HG02840 (cell line): ENCODE data around the gene IL11RA.
A peak's percentile ranks its signal among the peaks of the same experiment; 100 is the strongest.

Experiments
- ATAC-seq: cut with Tn5 transposase; IDR thresholded peaks from one replicate; pipeline ENCODE4 v1.9.1; 2021; ENCODE audit warnings: mild to moderate bottlenecking, moderate library complexity, moderate number of reproducible peaks; ENCODE audit not compliant: unreplicated experiment, low FRiP score

Gene IL11RA

DNA sequence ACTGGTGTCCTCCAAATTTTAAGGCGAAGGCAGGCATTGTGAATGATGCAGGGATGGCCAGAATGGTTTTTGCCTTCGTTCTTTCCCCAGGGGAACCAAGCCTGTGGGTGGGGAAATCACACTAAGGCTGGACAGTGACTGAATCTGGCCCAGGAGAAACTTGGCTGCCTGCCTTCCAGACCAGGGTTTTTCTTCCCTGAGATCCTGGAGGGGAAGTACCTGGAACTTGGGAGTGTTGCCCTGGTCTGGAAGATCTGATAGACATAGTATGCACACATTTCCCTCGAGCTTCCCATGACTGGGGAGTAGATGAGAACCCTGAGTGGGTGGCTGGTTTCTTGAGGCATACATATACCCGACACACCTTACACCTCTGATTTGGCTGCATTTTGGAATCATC lies 664 bp upstream of the IL11RA start:
- ATAC-seq: no peak

DNA sequence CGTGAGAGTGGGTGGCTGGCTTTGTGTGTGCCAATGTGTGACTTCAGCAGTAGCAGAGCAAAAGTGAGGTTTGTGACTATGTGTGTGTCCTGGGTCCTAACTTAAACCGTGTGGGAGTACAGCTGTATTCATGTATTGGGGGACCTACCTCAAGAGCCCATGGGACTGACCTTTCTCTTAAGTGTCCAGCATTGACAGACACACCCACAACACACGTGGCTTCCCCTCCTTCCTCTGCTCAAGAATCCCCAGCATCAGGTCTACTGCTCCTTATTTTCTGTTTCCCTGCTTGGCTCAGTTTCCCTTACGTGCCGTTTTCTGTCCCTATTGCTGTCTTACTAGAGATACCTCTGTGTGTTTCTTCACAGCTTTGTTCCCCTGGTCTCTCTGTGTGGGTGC lies 616 bp downstream of the IL11RA start:
- no peak for ATAC-seq

DNA sequence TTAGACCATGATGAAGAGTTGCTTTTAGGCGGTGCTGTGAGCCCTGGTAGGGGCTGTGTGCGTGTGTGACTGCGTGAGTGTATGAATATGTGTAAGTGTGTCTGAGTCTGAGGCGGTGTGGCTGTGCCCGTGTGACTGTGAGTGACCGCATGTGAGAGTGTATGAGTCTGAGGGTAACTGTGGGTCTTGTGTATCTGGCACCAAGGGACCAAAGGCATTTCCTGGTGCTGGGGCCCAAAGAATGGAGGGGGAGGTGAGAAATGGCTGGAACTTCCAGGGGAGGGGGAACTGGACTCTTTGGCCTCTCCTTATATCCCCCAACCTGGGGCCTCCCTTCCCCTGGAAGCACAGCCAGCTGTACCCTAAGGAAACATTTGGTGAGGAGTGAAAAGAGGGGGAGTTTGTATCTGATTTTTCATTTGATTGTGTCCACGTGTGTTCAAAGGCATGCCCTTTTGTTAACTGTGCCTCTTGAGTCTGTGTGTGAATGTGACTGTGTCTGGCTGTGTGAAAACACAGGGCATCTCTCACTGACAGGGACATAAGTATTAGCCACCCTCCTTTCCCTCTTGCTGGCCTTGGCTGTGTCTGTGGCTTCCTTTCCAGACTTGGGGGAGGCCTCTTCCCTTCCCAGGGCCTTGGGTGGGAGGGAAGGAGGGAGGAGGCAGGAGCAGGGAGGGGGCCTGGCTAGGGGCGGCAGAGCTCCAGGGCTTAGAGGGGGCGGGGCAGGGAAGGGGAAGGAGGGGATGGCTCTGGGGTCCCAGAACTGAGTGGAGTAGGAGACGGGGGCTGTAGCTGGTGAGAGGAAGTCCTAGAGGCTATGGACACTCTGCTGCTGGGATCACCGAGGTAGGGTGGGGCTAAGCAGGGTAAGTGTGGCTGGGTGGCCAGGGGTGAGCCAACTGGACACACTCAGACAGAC lies 1.4 kb downstream of the IL11RA start:
- no peak for ATAC-seq

- ATAC-seq: no peak
Observed at GRCh38 chr9:34654323-34655051, 2.5 kb downstream of the IL11RA start.

GRCh38 chr9:34655394-34655793 lies 3.4 kb downstream of the IL11RA start:
- ATAC-seq: no peak

DNA sequence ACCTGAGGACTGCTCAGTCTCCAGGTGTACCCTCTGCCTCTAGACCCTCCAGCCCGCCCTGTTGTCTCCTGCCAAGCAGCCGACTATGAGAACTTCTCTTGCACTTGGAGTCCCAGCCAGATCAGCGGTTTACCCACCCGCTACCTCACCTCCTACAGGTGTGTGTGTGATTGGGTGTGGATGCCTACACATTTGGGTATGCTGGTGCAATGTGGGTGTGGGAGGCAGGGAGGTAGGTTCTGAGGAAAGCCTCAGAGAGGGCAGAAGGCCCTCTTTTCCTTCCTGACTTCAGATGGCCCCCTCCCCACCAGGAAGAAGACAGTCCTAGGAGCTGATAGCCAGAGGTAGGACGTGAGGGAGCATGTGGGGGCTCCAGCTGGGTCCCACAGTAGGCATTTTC lies 5.0 kb downstream of the IL11RA start:
- ATAC-seq: no peak

GRCh38 chr9:34658461-34658860 lies 6.5 kb downstream of the IL11RA start:
- no peak for ATAC-seq

DNA sequence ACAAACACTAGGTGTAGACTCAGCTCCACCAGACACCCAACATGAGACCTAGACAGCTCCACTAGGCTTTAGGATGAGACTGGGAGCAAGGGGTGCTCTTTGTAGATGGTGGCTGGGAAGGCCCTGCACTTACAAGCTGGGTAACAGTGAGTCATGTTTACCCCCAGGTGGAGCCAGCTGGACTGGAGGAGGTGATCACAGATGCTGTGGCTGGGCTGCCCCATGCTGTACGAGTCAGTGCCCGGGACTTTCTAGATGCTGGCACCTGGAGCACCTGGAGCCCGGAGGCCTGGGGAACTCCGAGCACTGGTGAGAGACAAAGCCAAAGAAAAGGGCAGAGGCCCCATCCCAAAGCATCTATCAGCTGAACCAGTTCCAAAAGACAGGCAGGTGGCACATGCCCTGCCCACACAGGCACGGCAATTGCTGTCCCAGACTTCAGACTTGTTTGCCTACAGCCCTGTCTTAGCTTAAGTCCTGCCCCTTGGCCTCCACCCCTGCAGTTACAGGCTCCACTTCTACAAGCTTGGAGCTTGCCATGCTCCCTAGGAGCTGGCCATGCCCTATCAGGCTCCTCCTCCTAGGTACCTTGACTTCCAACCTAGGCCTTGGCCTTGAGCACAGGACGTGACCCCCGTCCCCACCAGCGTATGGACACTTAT lies 7.7 kb downstream of the IL11RA start:
- no peak for ATAC-seq

- ATAC-seq: no peak
Observed at GRCh38 chr9:34662526-34663302, 10.7 kb downstream of the IL11RA start, which contains the start of gene CCL27. CCL27 (minus strand) TSS chr9:34662657; CDS start chr9:34662633, 24 bp downstream.

- no peak for ATAC-seq
Observed at GRCh38 chr9:34663303-34663605, 11.3 kb downstream of the IL11RA start.

- no peak for ATAC-seq
Observed at GRCh38 chr9:34664281-34665066, 12.5 kb downstream of the IL11RA start.

DNA sequence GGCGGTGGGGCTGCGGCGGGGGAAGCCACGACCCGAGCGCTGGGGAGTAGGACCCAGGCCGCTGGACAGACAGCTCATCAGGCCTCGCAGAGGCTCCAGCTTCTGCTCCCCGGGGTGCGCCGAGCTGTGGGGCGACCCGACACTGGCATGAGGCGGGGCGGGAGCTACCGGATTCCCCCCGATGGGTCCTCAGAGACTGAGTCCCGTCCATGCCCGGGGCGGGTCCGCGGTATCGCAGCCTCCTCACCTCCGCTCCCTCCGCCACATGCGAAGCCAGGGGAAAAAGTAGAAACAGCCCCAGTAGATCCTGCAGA lies 13.0 kb downstream of the IL11RA start:
- no peak for ATAC-seq

- ATAC-seq: peak; percentile 55
Observed at GRCh38 chr9:34665381-34666250, 13.6 kb downstream of the IL11RA start.

DNA sequence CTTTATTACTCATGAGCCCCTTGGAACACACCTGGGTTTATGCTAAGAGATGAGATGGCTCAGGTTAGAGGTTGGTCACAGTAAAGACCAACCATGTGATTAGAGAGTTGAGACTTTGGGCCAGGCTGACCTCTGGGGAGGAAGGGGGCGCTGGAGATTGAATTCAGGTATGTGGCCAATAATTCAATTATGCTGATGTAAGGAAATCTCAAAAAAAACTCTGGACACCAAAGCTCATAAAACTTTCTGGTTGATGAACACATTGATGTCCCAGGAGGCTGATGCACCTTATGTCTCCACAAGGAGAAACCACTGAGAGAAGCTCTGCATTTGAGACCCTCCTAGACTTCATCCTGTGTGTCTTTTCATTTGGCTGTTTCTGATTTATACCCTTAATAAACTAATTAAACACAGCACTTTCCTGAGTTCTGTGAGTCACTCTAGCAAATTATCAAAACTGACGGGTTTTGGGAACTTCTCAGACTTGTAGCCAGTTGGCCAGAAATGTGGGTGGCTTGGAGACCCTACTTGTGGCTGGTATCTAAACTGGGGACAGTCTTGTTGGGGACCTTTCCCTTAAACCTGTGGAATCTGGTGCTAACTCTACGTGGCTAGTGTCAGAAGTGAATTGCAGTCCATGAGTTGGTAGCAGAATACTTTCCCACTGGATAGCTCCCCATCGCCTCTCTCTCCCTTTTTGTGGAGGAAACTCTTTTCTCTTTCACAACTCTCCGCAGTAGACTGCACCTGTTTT lies 18.0 kb downstream of the IL11RA start:
- ATAC-seq: no peak

DNA sequence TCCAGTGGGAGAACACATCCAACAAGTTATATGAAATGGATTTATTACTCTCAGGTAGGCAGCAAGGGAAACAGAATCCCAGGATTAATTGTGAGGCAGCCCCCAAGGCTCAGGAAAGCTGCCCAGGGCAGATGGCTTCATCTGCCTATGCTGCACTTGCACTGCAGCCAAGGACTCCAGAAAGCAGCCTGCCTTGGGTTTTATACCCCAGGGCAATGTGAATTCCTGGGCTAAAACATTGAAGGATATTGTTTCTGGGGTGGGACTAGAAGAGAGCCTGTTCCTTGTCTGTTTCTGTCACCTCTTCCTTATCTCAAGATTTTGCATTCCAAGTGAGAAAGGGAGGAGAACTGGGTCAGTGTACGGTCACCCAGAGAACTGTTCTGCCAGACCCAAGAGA lies 19.3 kb downstream of the IL11RA start:
- no peak for ATAC-seq

GRCh38 chr9:34674440-34674839 lies 22.5 kb downstream of the IL11RA start:
- ATAC-seq: no peak

- no peak for ATAC-seq
Observed at GRCh38 chr9:34675048-34675714, 23.2 kb downstream of the IL11RA start.

GRCh38 chr9:34675869-34676268 lies 23.9 kb downstream of the IL11RA start:
- no peak for ATAC-seq
